GM10248 (cell line): Measurements from ENCODE around the gene LPGAT1.

Source experiments
- CTCF ChIA-PET: fragments of 300-600 bp; sonication (Branson Sonifier 250); formaldehyde crosslinking; extraction: SDS; loops from one replicate; lab custom pipeline; 2021; ENCODE audit warnings: antibody characterized with exemption; lab: Yijun Ruan, JAX
- POLR2A ChIA-PET: fragments of 350-650 bp; sonication (Branson Sonifier 250); formaldehyde crosslinking; extraction: SDS; loops from one replicate; lab custom pipeline; 2020; ENCODE audit warnings: antibody characterized with exemption; lab: Yijun Ruan, JAX
- DNase-seq: peaks from one replicate; pipeline ENCODE4 v3.0.0; 2012; ENCODE audit errors: extremely low spot score
- TF ChIP-seq, protein P1 (sequence below): IDR thresholded peaks from 2 replicates; pipeline ENCODE4 v1.5.1; 2012; ENCODE audit warnings: mild to moderate bottlenecking, low read depth; ENCODE audit errors: extremely low read depth, missing control alignments, control extremely low read depth

Gene LPGAT1

DNA sequence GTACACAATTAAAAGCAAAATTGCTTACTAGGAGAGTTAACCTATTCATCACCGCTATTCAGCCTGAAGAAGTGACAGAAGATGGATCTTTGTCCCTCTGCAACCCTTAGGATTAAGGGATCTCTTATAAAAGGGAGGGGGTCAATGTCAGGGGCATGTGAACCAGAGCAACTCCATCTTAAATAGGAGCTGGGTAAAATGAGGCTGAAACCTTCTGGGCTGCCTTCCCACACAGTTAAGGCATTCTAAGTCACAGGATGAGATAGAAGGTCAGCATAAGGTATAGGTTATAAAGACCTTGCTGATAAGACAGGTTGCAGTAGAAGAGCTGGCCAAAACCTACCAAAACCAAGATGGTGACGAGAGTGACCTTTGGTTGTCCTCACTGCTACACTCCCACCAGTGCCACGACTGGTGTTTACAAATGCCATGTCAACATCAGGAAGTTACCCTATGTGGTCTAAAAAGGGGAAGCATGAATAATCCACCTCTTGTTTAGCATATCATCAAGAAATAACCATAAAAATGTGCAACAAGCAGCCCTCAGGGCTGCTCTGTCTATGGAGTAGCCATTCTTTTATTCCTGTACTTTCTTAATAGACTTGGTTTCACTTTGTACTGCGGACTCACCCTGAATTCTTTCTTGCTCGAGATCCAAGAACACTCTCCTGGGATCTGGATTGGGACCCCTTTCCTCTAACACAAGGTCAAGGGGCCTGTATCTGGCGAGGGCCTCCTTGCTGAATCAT lies 119.8 kb downstream of the LPGAT1 start:
- TF ChIP-seq, protein P1, sequence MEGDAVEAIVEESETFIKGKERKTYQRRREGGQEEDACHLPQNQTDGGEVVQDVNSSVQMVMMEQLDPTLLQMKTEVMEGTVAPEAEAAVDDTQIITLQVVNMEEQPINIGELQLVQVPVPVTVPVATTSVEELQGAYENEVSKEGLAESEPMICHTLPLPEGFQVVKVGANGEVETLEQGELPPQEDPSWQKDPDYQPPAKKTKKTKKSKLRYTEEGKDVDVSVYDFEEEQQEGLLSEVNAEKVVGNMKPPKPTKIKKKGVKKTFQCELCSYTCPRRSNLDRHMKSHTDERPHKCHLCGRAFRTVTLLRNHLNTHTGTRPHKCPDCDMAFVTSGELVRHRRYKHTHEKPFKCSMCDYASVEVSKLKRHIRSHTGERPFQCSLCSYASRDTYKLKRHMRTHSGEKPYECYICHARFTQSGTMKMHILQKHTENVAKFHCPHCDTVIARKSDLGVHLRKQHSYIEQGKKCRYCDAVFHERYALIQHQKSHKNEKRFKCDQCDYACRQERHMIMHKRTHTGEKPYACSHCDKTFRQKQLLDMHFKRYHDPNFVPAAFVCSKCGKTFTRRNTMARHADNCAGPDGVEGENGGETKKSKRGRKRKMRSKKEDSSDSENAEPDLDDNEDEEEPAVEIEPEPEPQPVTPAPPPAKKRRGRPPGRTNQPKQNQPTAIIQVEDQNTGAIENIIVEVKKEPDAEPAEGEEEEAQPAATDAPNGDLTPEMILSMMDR = no peak
- POLR2A ChIA-PET = no interaction called here
- no peak for DNase-seq
- CTCF ChIA-PET = interaction anchor here (1.5 to 2.1 kb wide), 2 partner anchors 13 to 746 kb away, joined by 4 to 8 read pairs; no protein-coding TSS in a partner anchor

DNA sequence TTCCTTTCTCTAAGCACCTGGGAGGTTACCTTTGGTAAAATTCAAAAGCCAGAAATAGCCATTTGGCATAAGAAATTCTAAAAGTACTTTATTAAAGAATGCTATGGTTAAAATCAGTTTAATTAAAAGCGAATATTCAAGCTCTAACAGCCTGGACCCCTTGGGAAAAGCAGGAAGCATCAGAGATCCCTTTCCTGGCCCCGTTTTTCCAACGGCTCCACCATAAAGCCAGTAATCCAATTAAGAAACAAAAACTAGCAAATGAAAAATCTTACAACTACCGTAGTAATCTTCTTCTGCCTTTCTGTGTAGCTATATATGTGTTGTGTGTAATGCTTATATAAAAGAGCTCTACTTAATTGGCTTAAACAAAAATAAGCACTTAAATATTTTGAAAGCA lies 121.6 kb downstream of the LPGAT1 start:
- ChIA-PET CTCF (interaction anchor here (0.9 to 3.0 kb wide), 4 partner anchors 9 to 19 kb away, joined by 3 to 36 read pairs (median 3); no protein-coding TSS in a partner anchor), POLR2A (no interaction called here)
- DNase-seq = no peak
- TF ChIP-seq, protein P1 = no peak

DNA sequence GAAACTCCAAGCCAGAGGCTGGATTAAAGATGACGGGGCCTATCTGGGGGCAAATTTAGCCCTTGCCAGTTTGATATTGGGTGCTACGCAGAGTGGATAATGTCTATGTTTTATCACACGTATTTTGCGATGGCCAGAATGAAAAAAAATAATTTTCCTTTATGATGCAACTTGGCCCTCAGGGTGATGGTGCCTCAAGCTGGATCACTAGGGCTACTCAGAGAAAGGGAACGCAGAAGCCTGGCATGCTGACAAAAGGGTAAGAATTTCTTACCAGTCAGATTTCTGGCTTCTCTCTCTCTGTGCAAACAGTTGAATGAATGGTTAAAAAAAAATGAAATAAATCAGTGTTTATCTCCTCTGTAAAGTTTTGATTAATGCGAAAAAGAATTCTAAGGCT lies 122.6 kb downstream of the LPGAT1 start:
- no peak for DNase-seq
- POLR2A ChIA-PET = interaction anchor here (0.5 kb wide), 1 partner anchor 901 kb away, joined by 4 read pairs; no protein-coding TSS in a partner anchor
- TF ChIP-seq, protein P1 = no peak
- CTCF ChIA-PET = interaction anchor here (1.7 to 3.0 kb wide), 2 partner anchors 9 to 13 kb away, joined by 3 to 36 read pairs; no protein-coding TSS in a partner anchor

DNA sequence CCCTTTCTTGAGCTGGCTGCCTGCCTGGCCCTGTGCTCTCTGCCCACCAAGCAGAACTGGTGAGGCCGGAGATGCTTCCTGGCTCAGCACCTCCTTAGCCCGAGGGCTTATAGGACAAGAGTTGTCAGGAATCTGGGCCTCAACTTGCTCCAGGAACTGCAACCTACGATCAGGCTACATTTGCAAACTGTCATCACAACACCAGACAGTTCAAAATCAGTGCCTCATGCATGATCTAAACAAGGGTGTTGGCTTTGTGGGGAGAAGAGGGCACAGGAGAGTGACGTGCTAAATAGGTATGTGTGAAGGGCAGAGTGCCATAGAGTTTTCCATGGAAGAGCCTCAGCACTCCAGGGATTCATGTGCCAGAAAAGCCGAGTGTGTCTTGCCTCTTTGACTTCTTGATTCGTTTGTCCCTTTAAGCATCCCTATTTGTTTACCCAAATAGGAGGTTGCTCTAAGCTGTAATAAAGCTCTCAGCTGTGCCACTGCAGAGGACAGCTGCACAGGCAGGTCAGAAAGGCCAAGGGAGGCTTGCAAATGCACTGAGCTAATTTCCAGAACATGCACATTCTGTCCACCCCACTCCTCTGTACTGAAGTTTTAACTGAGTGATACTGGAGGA lies 125.0 kb downstream of the LPGAT1 start:
- no peak for DNase-seq
- ChIA-PET CTCF (interaction anchor here (1.0 kb wide), 1 partner anchor 329 kb away, joined by 4 read pairs; no protein-coding TSS in a partner anchor), POLR2A (no interaction called here)
- TF ChIP-seq, protein P1 = no peak

DNA sequence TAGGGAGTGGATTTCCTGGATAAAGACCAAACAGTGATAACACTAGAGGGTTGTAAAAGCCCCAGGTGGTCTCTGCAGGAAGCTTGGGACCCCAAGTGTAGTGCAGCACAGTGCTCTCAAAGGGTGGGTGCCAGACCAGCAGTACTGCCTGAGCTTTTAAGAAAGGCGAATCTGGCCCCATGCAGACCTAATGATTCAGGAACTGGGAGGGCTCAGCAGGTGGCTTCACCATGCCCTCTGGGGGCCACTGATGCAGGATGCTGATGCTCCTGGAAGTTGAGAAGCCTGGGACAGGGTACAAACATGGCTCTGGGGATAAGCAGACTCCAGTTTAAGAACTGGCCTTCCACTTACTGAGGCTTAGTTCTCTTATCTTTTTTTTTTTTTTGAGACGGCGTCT lies 126.0 kb downstream of the LPGAT1 start:
- TF ChIP-seq, protein P1 = no peak
- DNase-seq = no peak
- CTCF ChIA-PET = interaction anchor here (1.0 to 1.5 kb wide), 2 partner anchors 9 to 330 kb away, joined by 3 to 4 read pairs; no protein-coding TSS in a partner anchor
- POLR2A ChIA-PET = no interaction called here

DNA sequence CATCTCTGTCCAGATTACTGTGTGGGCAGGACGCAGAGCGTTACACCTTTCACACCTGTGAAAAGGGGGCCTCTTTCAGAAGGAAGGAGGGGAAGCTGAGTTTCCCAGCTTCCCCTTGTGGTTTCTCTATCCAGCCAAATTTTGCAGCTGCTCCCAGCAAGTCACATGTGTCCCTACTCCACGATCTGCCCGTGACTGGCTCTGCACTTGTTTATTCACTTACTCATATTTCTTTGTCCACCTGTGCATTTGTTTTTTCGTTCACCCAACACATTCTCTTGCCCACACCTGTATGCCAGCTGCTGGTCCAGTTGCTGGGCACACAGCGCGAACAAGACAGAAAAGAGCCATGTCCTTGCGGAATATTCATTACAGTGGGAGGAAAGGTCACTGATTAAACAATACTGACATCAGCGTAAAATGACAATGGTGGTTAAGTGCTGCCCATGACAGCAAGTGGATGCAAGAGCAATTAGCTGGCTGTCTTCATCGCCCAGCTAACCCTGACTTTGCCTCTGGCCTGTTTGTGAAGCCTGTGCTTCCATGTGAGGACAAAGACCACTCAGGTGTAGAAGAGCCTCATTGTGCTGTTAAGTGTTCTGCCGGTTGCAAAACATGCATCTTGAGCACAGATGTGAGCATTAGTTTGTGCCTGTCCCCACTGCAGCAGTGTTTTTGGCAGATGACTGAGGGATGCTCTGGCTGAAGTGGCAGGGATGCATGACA lies 126.6 kb downstream of the LPGAT1 start:
- TF ChIP-seq, protein P1 = no peak
- CTCF ChIA-PET = interaction anchor here (0.9 to 1.5 kb wide), 3 partner anchors 8 to 23 kb away, joined by 3 read pairs; no protein-coding TSS in a partner anchor
- DNase-seq = no peak
- POLR2A ChIA-PET = no interaction called here
